PFSK-1 (cell line): ENCODE measurements around the gene GPBP1L1.

Experiments
- FOXP2 ChIP-seq: optimal IDR thresholded peaks from 2 replicates; pipeline ENCODE3; 2011; ENCODE audit warnings: borderline replicate concordance, control low read depth, inconsistent platforms; ENCODE audit not compliant: insufficient read depth; ENCODE audit errors: extremely low read length, extremely low read depth
- POLR2AphosphoS5 ChIP-seq: IDR thresholded peaks from 2 replicates; pipeline ENCODE4 v1.6.1; 2012; ENCODE audit warnings: low read depth, mild to moderate bottlenecking, control low read depth, low read length, moderate library complexity
- SIN3A ChIP-seq: IDR thresholded peaks from 2 replicates; pipeline ENCODE4 v1.6.1; 2012; ENCODE audit warnings: mild to moderate bottlenecking, low read length, moderate library complexity, borderline replicate concordance; ENCODE audit not compliant: insufficient read depth
- TAF1 ChIP-seq: IDR thresholded peaks from 2 replicates; pipeline ENCODE4 v1.6.1; 2012; ENCODE audit warnings: low read length, control low read depth, borderline replicate concordance; ENCODE audit not compliant: insufficient read depth
- TF ChIP-seq, protein P1 (sequence below), 2 experiments: IDR thresholded peaks; 2 replicates each; pipeline versions ENCODE4 v1.6.1 to v1.8.0; 2011 to 2012; ENCODE audit warnings: low read depth in 2 of 2, low read length in 2 of 2, control low read depth in 1 of 2, inconsistent platforms in 1 of 2, mild to moderate bottlenecking in 1 of 2, moderate library complexity in 1 of 2; ENCODE audit not compliant: insufficient read depth in 1 of 2

DNA sequence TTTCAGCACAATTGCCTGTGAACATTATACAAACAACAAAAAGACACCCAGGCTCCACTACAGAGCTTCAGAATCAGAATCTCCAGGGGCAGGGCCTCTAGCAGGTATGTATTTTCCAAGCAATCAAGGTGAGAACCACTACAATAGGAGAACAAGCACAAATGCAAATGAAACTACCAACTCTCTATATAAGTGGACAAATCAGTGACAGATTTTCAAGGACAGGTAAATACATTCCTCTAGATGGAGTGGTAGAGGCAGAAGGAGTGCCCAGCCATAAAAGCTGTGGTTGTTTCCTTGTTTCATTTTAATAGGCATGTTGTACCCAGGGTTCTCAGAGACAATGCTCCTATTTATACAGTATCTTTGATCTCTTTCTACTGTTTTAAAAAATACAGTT is 42.4 kb downstream of the GPBP1L1 start:
- TF ChIP-seq SIN3A (no peak), POLR2AphosphoS5 (no peak), TAF1 (no peak), FOXP2 (no peak)
- TF ChIP-seq, protein P1, sequence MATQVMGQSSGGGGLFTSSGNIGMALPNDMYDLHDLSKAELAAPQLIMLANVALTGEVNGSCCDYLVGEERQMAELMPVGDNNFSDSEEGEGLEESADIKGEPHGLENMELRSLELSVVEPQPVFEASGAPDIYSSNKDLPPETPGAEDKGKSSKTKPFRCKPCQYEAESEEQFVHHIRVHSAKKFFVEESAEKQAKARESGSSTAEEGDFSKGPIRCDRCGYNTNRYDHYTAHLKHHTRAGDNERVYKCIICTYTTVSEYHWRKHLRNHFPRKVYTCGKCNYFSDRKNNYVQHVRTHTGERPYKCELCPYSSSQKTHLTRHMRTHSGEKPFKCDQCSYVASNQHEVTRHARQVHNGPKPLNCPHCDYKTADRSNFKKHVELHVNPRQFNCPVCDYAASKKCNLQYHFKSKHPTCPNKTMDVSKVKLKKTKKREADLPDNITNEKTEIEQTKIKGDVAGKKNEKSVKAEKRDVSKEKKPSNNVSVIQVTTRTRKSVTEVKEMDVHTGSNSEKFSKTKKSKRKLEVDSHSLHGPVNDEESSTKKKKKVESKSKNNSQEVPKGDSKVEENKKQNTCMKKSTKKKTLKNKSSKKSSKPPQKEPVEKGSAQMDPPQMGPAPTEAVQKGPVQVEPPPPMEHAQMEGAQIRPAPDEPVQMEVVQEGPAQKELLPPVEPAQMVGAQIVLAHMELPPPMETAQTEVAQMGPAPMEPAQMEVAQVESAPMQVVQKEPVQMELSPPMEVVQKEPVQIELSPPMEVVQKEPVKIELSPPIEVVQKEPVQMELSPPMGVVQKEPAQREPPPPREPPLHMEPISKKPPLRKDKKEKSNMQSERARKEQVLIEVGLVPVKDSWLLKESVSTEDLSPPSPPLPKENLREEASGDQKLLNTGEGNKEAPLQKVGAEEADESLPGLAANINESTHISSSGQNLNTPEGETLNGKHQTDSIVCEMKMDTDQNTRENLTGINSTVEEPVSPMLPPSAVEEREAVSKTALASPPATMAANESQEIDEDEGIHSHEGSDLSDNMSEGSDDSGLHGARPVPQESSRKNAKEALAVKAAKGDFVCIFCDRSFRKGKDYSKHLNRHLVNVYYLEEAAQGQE (IDR thresholded peaks at IDR 0.05; ENCODE audit: insufficient read depth in 1 of 2, low read depth in 2 of 2, low read length in 2 of 2), result no peak
